Stomach (tissue), 9 donors: ENCODE measurements around the gene LRRC37A3. TPM values are rescaled to one million over a fixed set of nuclear protein-coding genes. Genes with fewer than 3 reads are reported as not detected.

ENCODE experiments used
- DNase-seq, 2 donors: peaks; one replicate each; pipeline versions ENCODE4 v3.0.0 to v3.0.0-alpha.2; 2013 to 2019
- H3K27ac ChIP-seq, 5 donors: fragments of 200-600 bp in 4 of 5; sonication (generic) in 4 of 5; one replicate each; pipeline ENCODE4 v1.5.1; 2013 to 2019; ENCODE audit warnings: mild to moderate bottlenecking in 1 of 5, moderate library complexity in 1 of 5
- H3K27me3 ChIP-seq, 3 donors: fragments of 200-600 bp; sonication (generic); one replicate each; pipeline ENCODE4 v1.5.1; 2017 to 2019; ENCODE audit warnings: mixed run types in 1 of 3
- H3K36me3 ChIP-seq, 4 donors: fragments of 200-600 bp; sonication (generic); 1 replicate in 3 of 4; 2 replicates in 1 of 4; pipeline ENCODE4 v1.5.1; 2016 to 2019
- H3K4me1 ChIP-seq, 4 donors: fragments of 200-600 bp; sonication (generic); one replicate each; pipeline ENCODE4 v1.5.1; 2016 to 2019
- H3K4me3 ChIP-seq, 4 donors: fragments of 200-600 bp; sonication (generic) in 3 of 4; one replicate each; pipeline ENCODE4 v1.5.1; 2016 to 2019; ENCODE audit warnings: mild to moderate bottlenecking in 1 of 4
- H3K9me3 ChIP-seq, 4 donors: fragments of 200-600 bp; sonication (generic); one replicate each; pipeline ENCODE4 v1.5.1; 2016 to 2019
- EP300 ChIP-seq: sonication (generic); formaldehyde crosslinking; IDR thresholded peaks from one replicate; pipeline ENCODE4 v1.6.1; 2017; ENCODE audit warnings: antibody characterized with exemption
- POLR2A ChIP-seq, 4 donors: fragments of 450-650 bp; IDR thresholded peaks; one replicate each; pipeline ENCODE4 v1.6.1; 2016; ENCODE audit warnings: antibody characterized with exemption in 4 of 4, control low read depth in 2 of 4, mild to moderate bottlenecking in 1 of 4, moderate library complexity in 1 of 4
- POLR2AphosphoS5 ChIP-seq, 3 donors: sonication (generic); formaldehyde crosslinking; IDR thresholded peaks; one replicate each; pipeline ENCODE4 v1.6.1; 2016; ENCODE audit warnings: antibody characterized with exemption in 3 of 3
- WGBS, 5 donors: extraction: QIAGEN DNeasy Blood & Tissue Kit in 3 of 5; methylation state at CpG; one replicate each; pipeline versions ENCODE4 v1.1.5 to v1.1.7; 2013 to 2018; 5-methylcytosine and 5-hydroxymethylcytosine counted together
- intact Hi-C: fragments of 100-400 bp; cut with DNase I; formaldehyde crosslinking; loops from one replicate; pipeline ENCODE4 v1.15.1; 2023; ENCODE audit warnings: low total_unique reads
- polyA plus RNA-seq, 3 donors: library from polyadenylated mRNA; stranded (reverse); fragments of 200-250 nt; gene quantifications; one replicate each; pipeline ENCODE4 v1.2.3, GENCODE V29; 2013
- total RNA-seq, 5 donors: library from RNA; depleted of rRNA; stranded (reverse); fragments of >200 nt; gene quantifications; one replicate each; pipeline versions ENCODE4 v1.1.0 to v1.2.3, GENCODE V29; 2014 to 2016
- TF ChIP-seq, protein P1 (sequence below), 7 experiments: fragments of 450-650 bp in 4 of 7; fragments of 200-600 bp in 3 of 7; sonication (generic) in 3 of 7; IDR thresholded peaks; one replicate each; pipeline ENCODE4 v1.5.1; 2016 to 2019; ENCODE audit warnings: antibody characterized with exemption in 7 of 7, control low read depth in 2 of 7, mild to moderate bottlenecking in 1 of 7
- donor health status: healthy with polysubstance abuse.
- donor health status: Bipolar disorder and iron deficiency.
- donor health status: healthy.

Gene LRRC37A3
- total and polyA plus RNA-seq, 8 donors: 1.6 to 19.6 (median 3.9) TPM

GRCh38 chr17:64941761-64942160 is 22.5 kb upstream of the LRRC37A3 start:
- intact Hi-C loops: no loop called here
- no peaks in the 10 kb centered on the region for H3K4me1 ChIP-seq
- H3K36me3 ChIP-seq: no peaks in the 10 kb centered on the region
- no peak overlapping the region for H3K27ac ChIP-seq
- no peaks in the 10 kb centered on the region for H3K27me3 ChIP-seq
- H3K4me3 ChIP-seq: no peak overlapping the region
- no peak for DNase-seq
- 85 to 91% (median 90%) methylated on average over 2 of the region's 2 CpGs for WGBS, 5 donors
- TF ChIP-seq EP300 (no peak), POLR2A (IDR thresholded peaks at IDR 0.05) (no peak), POLR2AphosphoS5 (IDR thresholded peaks at IDR 0.05) (no peak)
- H3K9me3 ChIP-seq: no peaks in the 10 kb centered on the region

DNA sequence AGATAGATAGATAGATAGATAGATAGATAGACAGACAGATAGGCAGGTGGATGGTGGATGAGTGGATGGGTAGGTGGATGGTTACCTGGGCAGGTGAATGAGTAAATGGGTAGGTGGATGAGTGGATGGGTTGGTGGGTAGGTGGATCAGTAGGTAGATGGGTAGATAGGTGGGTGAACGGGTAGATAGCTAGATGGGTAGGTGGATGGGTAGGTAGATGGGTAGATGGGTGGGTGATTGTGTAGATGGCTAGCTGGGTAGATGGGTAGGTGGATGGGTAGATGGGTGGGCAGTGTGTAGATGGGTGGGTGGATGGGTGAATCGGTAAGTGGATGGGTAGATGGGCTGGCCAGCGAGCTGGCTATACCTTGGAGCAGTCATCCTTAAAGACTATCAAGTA is 21.8 kb upstream of the LRRC37A3 start:
- no peaks in the 10 kb centered on the region for H3K27me3 ChIP-seq
- no peak overlapping the region for H3K27ac ChIP-seq
- intact Hi-C loops: no loop called here
- H3K4me1 ChIP-seq: no peaks in the 10 kb centered on the region
- TF ChIP-seq POLR2AphosphoS5 (IDR thresholded peaks at IDR 0.05): no peak
- TF ChIP-seq EP300: no peak
- TF ChIP-seq, protein P1, sequence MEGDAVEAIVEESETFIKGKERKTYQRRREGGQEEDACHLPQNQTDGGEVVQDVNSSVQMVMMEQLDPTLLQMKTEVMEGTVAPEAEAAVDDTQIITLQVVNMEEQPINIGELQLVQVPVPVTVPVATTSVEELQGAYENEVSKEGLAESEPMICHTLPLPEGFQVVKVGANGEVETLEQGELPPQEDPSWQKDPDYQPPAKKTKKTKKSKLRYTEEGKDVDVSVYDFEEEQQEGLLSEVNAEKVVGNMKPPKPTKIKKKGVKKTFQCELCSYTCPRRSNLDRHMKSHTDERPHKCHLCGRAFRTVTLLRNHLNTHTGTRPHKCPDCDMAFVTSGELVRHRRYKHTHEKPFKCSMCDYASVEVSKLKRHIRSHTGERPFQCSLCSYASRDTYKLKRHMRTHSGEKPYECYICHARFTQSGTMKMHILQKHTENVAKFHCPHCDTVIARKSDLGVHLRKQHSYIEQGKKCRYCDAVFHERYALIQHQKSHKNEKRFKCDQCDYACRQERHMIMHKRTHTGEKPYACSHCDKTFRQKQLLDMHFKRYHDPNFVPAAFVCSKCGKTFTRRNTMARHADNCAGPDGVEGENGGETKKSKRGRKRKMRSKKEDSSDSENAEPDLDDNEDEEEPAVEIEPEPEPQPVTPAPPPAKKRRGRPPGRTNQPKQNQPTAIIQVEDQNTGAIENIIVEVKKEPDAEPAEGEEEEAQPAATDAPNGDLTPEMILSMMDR (IDR thresholded peaks at IDR 0.05): no peak
- TF ChIP-seq POLR2A (IDR thresholded peaks at IDR 0.05): no peak
- H3K9me3 ChIP-seq: no peaks in the 10 kb centered on the region
- H3K36me3 ChIP-seq: peaks cover 0 to 5% (median 0%) of the 10 kb centered on the region in 4 donors
- DNase-seq: no peak
- H3K4me3 ChIP-seq: no peak overlapping the region
- WGBS, 5 donors: 91 to 97% (median 93%) methylated on average over 3 of the region's 3 CpGs

- WGBS, 5 donors: 90 to 100% (median 96%) methylated on average over 3 to 4 of the region's 4 CpGs
- intact Hi-C loops: no loop called here
- no peak for TF ChIP-seq EP300
- TF ChIP-seq, protein P1 (IDR thresholded peaks at IDR 0.05): no peak
- TF ChIP-seq POLR2AphosphoS5 (IDR thresholded peaks at IDR 0.05): no peak
- TF ChIP-seq POLR2A (IDR thresholded peaks at IDR 0.05): no peak
These were observed 20.8 kb upstream of the LRRC37A3 start for GRCh38 chr17:64940055-64940454.

DNA sequence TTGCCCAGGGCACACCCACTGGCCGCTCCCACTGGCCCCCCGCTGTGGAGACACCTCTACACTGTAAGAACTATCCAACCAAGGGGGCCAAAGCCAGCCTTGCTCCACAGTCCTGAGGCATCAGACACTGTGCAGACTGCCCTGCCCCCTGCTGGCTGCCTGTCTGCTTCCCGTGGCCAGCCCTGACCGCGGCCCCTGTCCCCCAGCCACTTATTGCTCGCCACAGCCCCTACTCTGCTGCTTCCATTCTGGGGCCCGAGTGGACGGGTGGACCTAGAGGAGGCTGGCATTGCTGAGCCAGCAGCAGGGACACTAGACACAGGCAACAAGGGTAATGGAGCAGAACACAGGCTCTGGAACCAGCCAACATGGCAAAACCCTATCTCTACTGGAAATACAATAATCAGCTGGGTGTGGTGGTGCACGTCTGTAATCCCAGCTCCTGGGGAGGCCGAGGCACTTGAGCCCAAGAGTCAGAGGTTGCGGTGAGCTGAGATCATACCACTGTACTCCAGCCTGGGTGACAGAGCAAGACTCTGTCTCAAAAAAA is 19.7 kb upstream of the LRRC37A3 start:
- intact Hi-C loops: no loop called here
- Histone ChIP-seq H3K27ac (no peak overlapping the region), H3K27me3 (no peaks in the 10 kb centered on the region), H3K4me3 (no peak overlapping the region), H3K4me1 (no peaks in the 10 kb centered on the region), H3K36me3 (peaks cover 0 to 6% (median 0%) of the 10 kb centered on the region in 4 donors), H3K9me3 (no peaks in the 10 kb centered on the region)
- TF ChIP-seq EP300: no peak
- TF ChIP-seq, protein P1 (IDR thresholded peaks at IDR 0.05): peak in 5 of 7 experiments; percentile 28 to 59 (median 45)
- peak; percentile 62 to 64 for DNase-seq
- 46 to 51% (median 47%) methylated on average over 11 of the region's 11 CpGs for WGBS, 5 donors

More at GRCh38 chr17:64940055-64940454, 20.8 kb upstream of the LRRC37A3 start:
- DNase-seq: no peak
- Histone ChIP-seq H3K4me3 (no peak overlapping the region), H3K9me3 (no peaks in the 10 kb centered on the region), H3K27ac (no peak overlapping the region), H3K36me3 (peaks cover 0 to 6% (median 0%) of the 10 kb centered on the region in 4 donors), H3K4me1 (no peaks in the 10 kb centered on the region), H3K27me3 (no peaks in the 10 kb centered on the region)

GRCh38 chr17:64938290-64938689 is 19.0 kb upstream of the LRRC37A3 start:
- H3K9me3 ChIP-seq: no peaks in the 10 kb centered on the region
- no peaks in the 10 kb centered on the region for H3K27me3 ChIP-seq
- TF ChIP-seq, protein P1 (IDR thresholded peaks at IDR 0.05): no peak
- TF ChIP-seq POLR2AphosphoS5 (IDR thresholded peaks at IDR 0.05) (no peak), EP300 (no peak), POLR2A (IDR thresholded peaks at IDR 0.05) (no peak)
- no peak overlapping the region for H3K4me3 ChIP-seq
- peaks cover 0 to 6% (median 0%) of the 10 kb centered on the region in 4 donors for H3K36me3 ChIP-seq
- intact Hi-C loops: no loop called here
- H3K27ac ChIP-seq: no peak overlapping the region
- DNase-seq: peak in 1 of 2 donors; percentile 24
- no peaks in the 10 kb centered on the region for H3K4me1 ChIP-seq
